PC-9 (cell line): ENCODE results near the gene CEP170B. TPM values are rescaled to one million over a fixed set of nuclear protein-coding genes. Genes with fewer than 3 reads are reported as not detected.

ENCODE experiments used
- BruUV-seq: library from RNA; stranded (reverse); fragments of 400-500 nt; replicated peaks from 2 replicates; lab custom pipeline; 2021; lab: Mats Ljungman, UMichigan
- CTCF ChIA-PET: fragments of 300-600 bp; sonication (Branson Sonifier 250); formaldehyde crosslinking; loops from one replicate; lab custom pipeline; 2022; ENCODE audit warnings: antibody characterized with exemption; lab: Charles Lee
- POLR2A ChIA-PET: fragments of 300-600 bp; sonication (Branson Sonifier 250); formaldehyde crosslinking; loops from one replicate; lab custom pipeline; 2022; ENCODE audit warnings: antibody characterized with exemption; ENCODE audit not compliant: unreplicated experiment; lab: Charles Lee
- DNase-seq, 2 experiments: peaks; one replicate each; pipeline versions ENCODE4 v3.0.0 to v3.0.0-alpha.2; 2015 to 2022; ENCODE audit warnings: mixed read lengths in 1 of 2
- H2AFZ ChIP-seq: fragments of 200-600 bp; sonication (generic); 2 replicates; pipeline ENCODE4 v1.8.1; 2017; ENCODE audit warnings: antibody characterized with exemption
- H3F3A ChIP-seq: fragments of 200-600 bp; sonication (generic); 2 replicates; pipeline ENCODE4 v1.8.1; 2017; ENCODE audit warnings: antibody characterized with exemption, mild to moderate bottlenecking, low read depth; ENCODE audit not compliant: insufficient read depth
- H3K27ac ChIP-seq: fragments of 200-600 bp; sonication (generic); 2 replicates; pipeline ENCODE4 v1.6.1; 2016; ENCODE audit warnings: mixed run types
- H3K27me3 ChIP-seq: fragments of 200-600 bp; sonication (generic); 2 replicates; pipeline ENCODE4 v1.6.1; 2016; ENCODE audit warnings: low read depth, mixed run types; ENCODE audit not compliant: insufficient read depth
- H3K36me3 ChIP-seq: fragments of 200-600 bp; sonication (generic); 2 replicates; pipeline ENCODE4 v1.6.1; 2016; ENCODE audit warnings: low read depth, mixed run types
- H3K4me1 ChIP-seq: fragments of 200-600 bp; sonication (generic); replicated peaks from 2 replicates; pipeline ENCODE4 v1.6.1; 2016; ENCODE audit warnings: mixed run types; ENCODE audit not compliant: insufficient read depth
- H3K4me2 ChIP-seq: fragments of 200-600 bp; sonication (generic); 2 replicates; pipeline ENCODE4 v1.6.1; 2017; ENCODE audit warnings: mixed run types
- H3K4me3 ChIP-seq: fragments of 200-600 bp; sonication (generic); 2 replicates; pipeline ENCODE4 v1.6.1; 2016; ENCODE audit warnings: mixed run types
- H3K79me2 ChIP-seq: fragments of 200-600 bp; sonication (generic); 2 replicates; pipeline ENCODE4 v1.6.1; 2017; ENCODE audit warnings: low read depth, mixed run types
- H3K9me2 ChIP-seq: fragments of 200-600 bp; sonication (generic); 2 replicates; pipeline ENCODE4 v1.8.1; 2017; ENCODE audit warnings: mild to moderate bottlenecking; ENCODE audit not compliant: insufficient read depth
- H3K9me3 ChIP-seq: fragments of 200-600 bp; sonication (generic); 2 replicates; pipeline ENCODE4 v1.8.1; 2016; ENCODE audit warnings: low read depth; ENCODE audit not compliant: insufficient read depth
- H4K20me1 ChIP-seq: fragments of 200-600 bp; sonication (generic); 2 replicates; pipeline ENCODE4 v1.8.1; 2017; ENCODE audit not compliant: insufficient read depth
- EZH2 ChIP-seq: fragments of 200-600 bp; sonication (generic); IDR thresholded peaks from 2 replicates; pipeline ENCODE4 v1.8.0; 2017; ENCODE audit warnings: antibody characterized with exemption, low read depth
- intact Hi-C: fragments of 100-400 bp; cut with micrococcal nuclease; formaldehyde crosslinking; loops from one replicate; pipeline ENCODE4 v1.10.0; 2022; ENCODE audit not compliant: unreplicated experiment
- total RNA-seq: library from RNA; stranded (reverse); gene quantifications from 2 replicates; pipeline ENCODE4 v1.2.3, GENCODE V29; 2021
- TF ChIP-seq, protein P1 (sequence below): fragments of 200-600 bp; sonication (generic); conservative IDR thresholded peaks from 2 replicates; pipeline ENCODE4 v1.6.1; 2017; ENCODE audit warnings: mixed run types, antibody characterized with exemption, mild to moderate bottlenecking, moderate library complexity

Gene CEP170B
- total RNA-seq, 1 experiment from 2014 or later: 25.7 TPM

DNA sequence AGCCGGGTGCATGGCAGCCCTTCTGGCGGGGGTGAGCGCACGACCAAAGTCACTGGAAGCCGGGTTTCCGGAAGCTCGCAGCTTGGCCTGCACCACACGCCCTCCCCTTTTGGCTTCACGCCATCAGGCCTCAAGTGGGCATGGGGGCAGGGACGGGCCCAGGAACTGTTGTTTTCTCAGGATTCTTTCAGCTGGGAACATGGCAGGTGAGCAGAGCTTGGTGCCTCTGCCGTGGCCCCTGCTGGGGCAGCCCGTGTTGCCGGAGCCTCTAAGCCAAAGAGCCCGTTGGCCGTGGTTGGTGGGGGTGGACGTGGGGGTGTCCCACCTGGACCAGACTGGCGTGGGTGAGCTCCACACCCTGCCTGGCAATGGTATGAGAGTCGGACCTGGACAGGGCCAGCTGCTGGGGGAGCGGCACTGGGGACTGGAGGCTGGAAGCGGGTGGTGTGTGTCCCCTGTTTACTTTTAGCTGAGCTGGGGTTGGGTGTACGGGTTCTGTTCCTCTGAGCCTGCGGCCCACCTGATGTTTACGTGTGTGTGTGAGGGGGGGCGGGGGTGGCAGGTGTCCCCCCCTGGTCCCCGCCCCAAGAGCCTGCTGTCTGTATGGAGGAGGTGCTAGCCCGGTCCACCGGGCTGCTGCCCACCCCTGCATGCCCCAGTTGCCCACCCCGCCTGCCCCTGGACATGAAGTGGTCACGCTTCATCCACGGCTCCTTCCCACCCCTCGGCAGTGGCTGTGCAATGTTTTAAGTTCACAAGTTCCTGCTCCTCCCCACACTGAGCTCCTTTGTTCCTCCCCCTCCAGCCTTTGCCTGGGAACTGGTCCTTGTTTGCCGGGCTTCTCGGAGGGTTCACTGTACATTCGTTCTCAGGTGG, 31.0 kb downstream of the CEP170B start:
- TF ChIP-seq, protein P1, sequence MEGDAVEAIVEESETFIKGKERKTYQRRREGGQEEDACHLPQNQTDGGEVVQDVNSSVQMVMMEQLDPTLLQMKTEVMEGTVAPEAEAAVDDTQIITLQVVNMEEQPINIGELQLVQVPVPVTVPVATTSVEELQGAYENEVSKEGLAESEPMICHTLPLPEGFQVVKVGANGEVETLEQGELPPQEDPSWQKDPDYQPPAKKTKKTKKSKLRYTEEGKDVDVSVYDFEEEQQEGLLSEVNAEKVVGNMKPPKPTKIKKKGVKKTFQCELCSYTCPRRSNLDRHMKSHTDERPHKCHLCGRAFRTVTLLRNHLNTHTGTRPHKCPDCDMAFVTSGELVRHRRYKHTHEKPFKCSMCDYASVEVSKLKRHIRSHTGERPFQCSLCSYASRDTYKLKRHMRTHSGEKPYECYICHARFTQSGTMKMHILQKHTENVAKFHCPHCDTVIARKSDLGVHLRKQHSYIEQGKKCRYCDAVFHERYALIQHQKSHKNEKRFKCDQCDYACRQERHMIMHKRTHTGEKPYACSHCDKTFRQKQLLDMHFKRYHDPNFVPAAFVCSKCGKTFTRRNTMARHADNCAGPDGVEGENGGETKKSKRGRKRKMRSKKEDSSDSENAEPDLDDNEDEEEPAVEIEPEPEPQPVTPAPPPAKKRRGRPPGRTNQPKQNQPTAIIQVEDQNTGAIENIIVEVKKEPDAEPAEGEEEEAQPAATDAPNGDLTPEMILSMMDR: no peak
- TF ChIP-seq EZH2: no peak
- POLR2A ChIA-PET: no interaction called here
- intact Hi-C loops: loop anchor here (2.0 kb wide), 2 partner anchors 77 to 149 kb away; no protein-coding TSS in a partner anchor
- no peak overlapping the region for H2AFZ ChIP-seq
- no peak overlapping the region for H3K27ac ChIP-seq
- H3K36me3 ChIP-seq: no peaks in the 10 kb centered on the region
- no peaks in the 10 kb centered on the region for H3K4me1 ChIP-seq
- peaks cover 2% of the 10 kb centered on the region; the same call in 1 of the 2 replicates for H4K20me1 ChIP-seq
- no peaks in the 10 kb centered on the region for H3K9me3 ChIP-seq
- no peaks in the 10 kb centered on the region for H3K27me3 ChIP-seq
- CTCF ChIA-PET: interaction anchor here (0.7 kb wide), 1 partner anchor 12 kb away, joined by 4 read pairs; no protein-coding TSS in a partner anchor
- no peak overlapping the region for H3K4me3 ChIP-seq
- no peak for DNase-seq
- BruUV-seq: no TSS peak
- 0 out of 2 replicates have a peak, but pooled peaks cover 3% of the 10 kb centered on the region for H3F3A ChIP-seq
- no peaks in the 10 kb centered on the region for H3K9me2 ChIP-seq
- H3K79me2 ChIP-seq: no peaks in the 10 kb centered on the region
- H3K4me2 ChIP-seq: no peak overlapping the region

DNA sequence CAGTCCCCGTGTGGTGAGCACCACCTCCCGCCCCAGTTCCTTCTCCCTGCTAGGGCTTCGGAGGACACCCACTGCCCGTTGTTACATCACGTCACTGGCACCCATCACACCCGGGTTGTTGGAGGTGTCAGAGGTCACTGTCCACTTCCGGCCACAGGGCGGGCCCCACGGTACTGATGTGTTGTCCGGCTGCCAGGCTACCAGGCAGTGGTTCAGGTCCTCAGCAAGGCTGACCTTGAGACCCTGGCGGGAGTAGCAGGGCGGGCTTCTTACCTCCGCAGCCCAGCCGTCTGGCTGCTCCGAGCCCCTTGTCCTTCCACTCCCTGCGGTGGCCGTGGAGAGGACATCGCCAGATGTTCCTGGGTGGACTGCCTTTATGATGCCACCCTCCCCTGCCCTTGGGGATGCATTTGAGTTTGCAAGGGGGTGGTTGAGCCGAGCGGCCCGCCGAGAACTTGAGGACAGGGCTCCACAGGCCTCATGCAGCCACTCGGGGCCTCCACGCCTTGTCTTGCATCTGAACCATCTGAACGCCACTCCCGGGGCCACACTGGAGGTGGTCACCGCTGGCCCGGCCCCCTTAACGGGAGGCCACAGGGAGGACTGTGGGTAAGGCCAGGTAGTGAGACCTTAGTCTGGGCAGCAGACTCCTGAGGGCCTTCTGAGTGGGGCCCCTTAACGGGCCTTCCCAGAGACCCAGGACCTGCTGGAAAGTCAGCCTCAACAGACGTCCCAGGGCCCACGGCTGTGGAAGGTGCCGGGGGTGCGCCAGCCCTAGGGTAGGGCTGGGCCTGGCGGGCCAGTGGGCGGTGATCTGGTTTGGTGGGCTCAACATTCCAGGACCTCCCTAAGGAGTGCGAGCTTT, 32.5 kb downstream of the CEP170B start:
- Histone ChIP-seq H3K36me3 (no peaks in the 10 kb centered on the region), H3F3A (0 out of 2 replicates have a peak, but pooled peaks cover 3% of the 10 kb centered on the region), H3K27ac (no peak overlapping the region), H3K27me3 (no peaks in the 10 kb centered on the region), H3K4me2 (no peak overlapping the region), H3K9me3 (no peaks in the 10 kb centered on the region), H3K9me2 (no peaks in the 10 kb centered on the region), H3K4me3 (no peak overlapping the region), H4K20me1 (peaks cover 2% of the 10 kb centered on the region; the same call in 1 of the 2 replicates), H2AFZ (no peak overlapping the region), H3K79me2 (no peaks in the 10 kb centered on the region), H3K4me1 (no peaks in the 10 kb centered on the region)
- POLR2A ChIA-PET: no interaction called here
- intact Hi-C loops: loop anchor here (2.0 kb wide), 2 partner anchors 75 to 147 kb away; no protein-coding TSS in a partner anchor
- BruUV-seq: no TSS peak
- DNase-seq: no peak
- CTCF ChIA-PET: no interaction called here
- no peak for TF ChIP-seq EZH2
- TF ChIP-seq, protein P1: no peak

DNA sequence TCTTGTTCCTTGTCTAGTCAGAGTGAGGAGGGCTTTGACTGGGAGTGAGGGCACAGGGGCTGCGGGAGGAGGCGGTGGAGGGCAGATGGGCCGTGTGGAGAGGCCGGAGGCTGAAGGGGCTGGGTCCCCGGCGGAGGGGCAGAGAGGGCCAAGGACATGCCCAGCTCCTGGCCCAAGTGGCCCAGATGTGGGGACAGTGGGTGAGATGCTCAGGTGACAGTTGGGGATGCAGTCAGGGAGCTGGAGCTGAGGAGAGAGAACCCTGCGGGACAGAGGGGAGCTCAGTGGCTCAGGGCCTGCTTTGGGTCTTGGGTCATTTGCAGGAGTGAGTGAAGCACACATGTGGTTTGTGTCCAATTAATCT, 33.1 kb downstream of the CEP170B start:
- no peak overlapping the region for H3K27ac ChIP-seq
- H3K4me2 ChIP-seq: no peak overlapping the region
- H3K9me3 ChIP-seq: no peaks in the 10 kb centered on the region
- H3K9me2 ChIP-seq: no peaks in the 10 kb centered on the region
- H2AFZ ChIP-seq: no peak overlapping the region
- H3K36me3 ChIP-seq: no peaks in the 10 kb centered on the region
- 0 out of 2 replicates have a peak, but pooled peaks cover 3% of the 10 kb centered on the region for H3F3A ChIP-seq
- H3K4me3 ChIP-seq: no peak overlapping the region
- no peak for DNase-seq
- peaks cover 2% of the 10 kb centered on the region; the same call in 1 of the 2 replicates for H4K20me1 ChIP-seq
- POLR2A ChIA-PET: no interaction called here
- no TSS peak for BruUV-seq
- intact Hi-C loops: no loop called here
- H3K4me1 ChIP-seq: no peaks in the 10 kb centered on the region
- H3K27me3 ChIP-seq: 0 out of 2 replicates have a peak, but pooled peaks cover under 1% of the 10 kb centered on the region
- CTCF ChIA-PET: no interaction called here
- TF ChIP-seq, protein P1: no peak
- no peak for TF ChIP-seq EZH2
- no peaks in the 10 kb centered on the region for H3K79me2 ChIP-seq
